Peyer's patch (tissue), 4 donors: ENCODE measurements around the gene ALG3.

Experiments used
- POLR2A ChIP-seq, 2 donors: fragments of 450-650 bp; IDR thresholded peaks; one replicate each; pipeline ENCODE4 v1.5.1; 2017; ENCODE audit warnings: antibody characterized with exemption in 2 of 2, mild to moderate bottlenecking in 2 of 2, moderate library complexity in 2 of 2
- TF ChIP-seq, protein P1 (sequence below), 6 experiments: fragments of 450-650 bp in 4 of 6; fragments of 200-600 bp in 2 of 6; sonication (generic) in 1 of 6; IDR thresholded peaks; one replicate each; pipeline ENCODE4 v1.5.1; 2017 to 2019; ENCODE audit warnings: antibody characterized with exemption in 6 of 6, mild to moderate bottlenecking in 3 of 6, moderate library complexity in 1 of 6

- no peak for TF ChIP-seq POLR2A (IDR thresholded peaks at IDR 0.05)
- TF ChIP-seq, protein P1, sequence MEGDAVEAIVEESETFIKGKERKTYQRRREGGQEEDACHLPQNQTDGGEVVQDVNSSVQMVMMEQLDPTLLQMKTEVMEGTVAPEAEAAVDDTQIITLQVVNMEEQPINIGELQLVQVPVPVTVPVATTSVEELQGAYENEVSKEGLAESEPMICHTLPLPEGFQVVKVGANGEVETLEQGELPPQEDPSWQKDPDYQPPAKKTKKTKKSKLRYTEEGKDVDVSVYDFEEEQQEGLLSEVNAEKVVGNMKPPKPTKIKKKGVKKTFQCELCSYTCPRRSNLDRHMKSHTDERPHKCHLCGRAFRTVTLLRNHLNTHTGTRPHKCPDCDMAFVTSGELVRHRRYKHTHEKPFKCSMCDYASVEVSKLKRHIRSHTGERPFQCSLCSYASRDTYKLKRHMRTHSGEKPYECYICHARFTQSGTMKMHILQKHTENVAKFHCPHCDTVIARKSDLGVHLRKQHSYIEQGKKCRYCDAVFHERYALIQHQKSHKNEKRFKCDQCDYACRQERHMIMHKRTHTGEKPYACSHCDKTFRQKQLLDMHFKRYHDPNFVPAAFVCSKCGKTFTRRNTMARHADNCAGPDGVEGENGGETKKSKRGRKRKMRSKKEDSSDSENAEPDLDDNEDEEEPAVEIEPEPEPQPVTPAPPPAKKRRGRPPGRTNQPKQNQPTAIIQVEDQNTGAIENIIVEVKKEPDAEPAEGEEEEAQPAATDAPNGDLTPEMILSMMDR (IDR thresholded peaks at IDR 0.05), result no peak
These were observed 54.7 kb downstream of the ALG3 start for GRCh38 chr3:184193991-184194539.
